NB4 (cell line): Measurements from ENCODE around the gene CPNE4.
"Not testable (repeated sequence)": the region's sequence is repeated elsewhere in the genome, so short reads cannot be mapped to it uniquely, and the experiment has no call there.

Experiments
- DNase-seq: peaks from one replicate; pipeline ENCODE4 v3.0.0; 2010; ENCODE audit warnings: low read depth
- H3K4me3 ChIP-seq: one replicate; pipeline ENCODE4 v1.5.1; 2011; ENCODE audit warnings: mild to moderate bottlenecking, low read depth, low read length, moderate library complexity
- CTCF ChIP-seq: IDR thresholded peaks from one replicate; pipeline ENCODE4 v1.5.1; 2012; ENCODE audit warnings: low read depth, low read length
- MAX ChIP-seq: IDR thresholded peaks from 2 replicates; pipeline ENCODE4 v1.6.1; 2011; ENCODE audit warnings: low read depth, low read length
- MYC ChIP-seq: IDR thresholded peaks from 2 replicates; pipeline ENCODE4 v1.6.1; 2011; ENCODE audit warnings: low read depth, low read length
- POLR2A ChIP-seq: IDR thresholded peaks from 2 replicates; pipeline ENCODE4 v1.6.1; 2011; ENCODE audit warnings: mild to moderate bottlenecking; ENCODE audit not compliant: insufficient read length; ENCODE audit errors: extremely low read depth

CPNE4 gene

GRCh38 chr3:131972550-131972949, 62.3 kb downstream of the CPNE4 start:
- no peak for TF ChIP-seq POLR2A
- no peak for TF ChIP-seq CTCF
- no peak for TF ChIP-seq MAX
- TF ChIP-seq MYC, result no peak
- no peak overlapping the region for H3K4me3 ChIP-seq
- DNase-seq, result no peak

- TF ChIP-seq CTCF, result no peak
- no peak for TF ChIP-seq MYC
- no peak for TF ChIP-seq MAX
- TF ChIP-seq POLR2A, result no peak
- H3K4me3 ChIP-seq, result no peak overlapping the region
- DNase-seq, result no peak
Observed at GRCh38 chr3:131972091-131972490, 62.7 kb downstream of the CPNE4 start.

GRCh38 chr3:131963442-131963841, 71.4 kb downstream of the CPNE4 start:
- DNase-seq, H3K4me3 ChIP-seq: not testable (repeated sequence)

GRCh38 chr3:131962982-131963381, 71.8 kb downstream of the CPNE4 start:
- no peak overlapping the region for H3K4me3 ChIP-seq
- DNase-seq, result no peak
- TF ChIP-seq MYC, result no peak
- no peak for TF ChIP-seq CTCF
- TF ChIP-seq MAX, result no peak
- TF ChIP-seq POLR2A, result no peak

- TF ChIP-seq POLR2A, result no peak
- no peak for TF ChIP-seq MAX
- DNase-seq, result peak; percentile 40
- no peak overlapping the region for H3K4me3 ChIP-seq
Observed at GRCh38 chr3:131960324-131960723, 74.5 kb downstream of the CPNE4 start.

- no peak for DNase-seq
- no peak overlapping the region for H3K4me3 ChIP-seq
- TF ChIP-seq CTCF, result no peak
- TF ChIP-seq MYC, result no peak
- no peak for TF ChIP-seq MAX
- TF ChIP-seq POLR2A, result no peak
Observed at GRCh38 chr3:131957980-131958379, 76.8 kb downstream of the CPNE4 start.

- TF ChIP-seq CTCF, result no peak
- no peak for TF ChIP-seq MYC
- no peak for TF ChIP-seq MAX
- no peak overlapping the region for H3K4me3 ChIP-seq
- DNase-seq, result no peak
Observed at GRCh38 chr3:131957511-131957910, 77.3 kb downstream of the CPNE4 start.
